HepG2 (cell line): Measurements from ENCODE around the gene LRRC8C. TPM values are rescaled to one million over a fixed set of nuclear protein-coding genes. Genes with fewer than 3 reads are reported as not detected.
A peak's percentile ranks its signal among the peaks of the same experiment; 100 is the strongest.

Experiments used
- HNRNPH1 ChIP-seq: fragments of 200-400 bp; formaldehyde crosslinking; optimal IDR thresholded peaks from 2 replicates; pipeline ENCODE3; 2017; ENCODE audit warnings: mild to moderate bottlenecking, low read depth, low read length
- MTF2 ChIP-seq: sonication (generic); formaldehyde crosslinking; IDR thresholded peaks from 2 replicates; pipeline ENCODE4 v1.5.0; 2020; ENCODE audit warnings: missing genetic modification reagents, borderline replicate concordance
- PCBP2 ChIP-seq: fragments of 200-400 bp; formaldehyde crosslinking; optimal IDR thresholded peaks from 2 replicates; pipeline ENCODE3; 2018; ENCODE audit warnings: low read length, low read depth; ENCODE audit not compliant: poor library complexity, severe bottlenecking
- SNRNP70 ChIP-seq: fragments of 200-400 bp; formaldehyde crosslinking; IDR thresholded peaks from 2 replicates; pipeline ENCODE4 v1.6.1; 2017; ENCODE audit warnings: mild to moderate bottlenecking, low read depth, low read length, moderate library complexity
- SP4 ChIP-seq: sonication (generic); formaldehyde crosslinking; IDR thresholded peaks from 2 replicates; pipeline ENCODE4 v1.8.1; 2023; ENCODE audit warnings: mild to moderate bottlenecking, missing genetic modification reagents
- YY1 ChIP-seq: IDR thresholded peaks from 2 replicates; pipeline ENCODE4 v1.6.1; 2011; ENCODE audit warnings: low read length, low read depth, moderate library complexity, mild to moderate bottlenecking; ENCODE audit not compliant: insufficient read depth, insufficient replicate concordance
- ZBED4 ChIP-seq: sonication (generic); formaldehyde crosslinking; IDR thresholded peaks from 2 replicates; pipeline ENCODE4 v1.4.0; 2020; ENCODE audit warnings: missing genetic modification reagents, borderline replicate concordance
- ZBTB39 ChIP-seq: sonication (generic); formaldehyde crosslinking; IDR thresholded peaks from 2 replicates; pipeline ENCODE4 v1.5.0; 2020; ENCODE audit warnings: missing genetic modification reagents
- ZBTB44 ChIP-seq: sonication (generic); formaldehyde crosslinking; IDR thresholded peaks from 2 replicates; pipeline ENCODE4 v1.4.0; 2020; ENCODE audit warnings: missing genetic modification reagents
- ZKSCAN1 ChIP-seq: fragments of 150-350 bp; IDR thresholded peaks from 2 replicates; pipeline ENCODE4 v1.6.1; 2014; ENCODE audit warnings: low read length
- ZNF225 ChIP-seq: sonication (generic); formaldehyde crosslinking; IDR thresholded peaks from 2 replicates; pipeline ENCODE4 v1.4.0; 2020; ENCODE audit warnings: mild to moderate bottlenecking, missing genetic modification reagents
- ZNF326 ChIP-seq: sonication (generic); formaldehyde crosslinking; IDR thresholded peaks from 2 replicates; pipeline ENCODE4 v1.4.0; 2020; ENCODE audit warnings: missing genetic modification reagents, borderline replicate concordance
- ZNF609 ChIP-seq: sonication (generic); formaldehyde crosslinking; IDR thresholded peaks from 2 replicates; pipeline ENCODE4 v1.4.0; 2020; ENCODE audit warnings: mild to moderate bottlenecking, missing genetic modification reagents, borderline replicate concordance
- ZNF652 ChIP-seq: IDR thresholded peaks from 2 replicates; pipeline ENCODE4 v1.6.1; 2016; ENCODE audit warnings: low read depth, borderline replicate concordance
- ZNF83 ChIP-seq: sonication (generic); formaldehyde crosslinking; IDR thresholded peaks from 2 replicates; pipeline ENCODE4 v1.4.0; 2020; ENCODE audit warnings: missing genetic modification reagents, mild to moderate bottlenecking, borderline replicate concordance
- ZNF878 ChIP-seq: sonication (generic); formaldehyde crosslinking; IDR thresholded peaks from 2 replicates; pipeline ENCODE4 v1.8.1; 2023; ENCODE audit warnings: mild to moderate bottlenecking, missing genetic modification reagents, moderate library complexity
- polyA plus RNA-seq, 8 experiments: library from polyadenylated mRNA; depleted of rRNA in 3 of 8; stranded (reverse) in 7 of 8; unstranded in 1 of 8; fragments of >200 nt; fragmentation: Illumina TruSeq in 4 of 8; extraction: Trizol in 4 of 8; gene quantifications; 2 replicates each; pipeline versions ENCODE4 v1.2.1 to v1.2.3, GENCODE V29; 2011 to 2016; ENCODE audit warnings: low read depth in 4 of 8, missing spikeins in 1 of 8, mixed read lengths in 1 of 8; ENCODE audit not compliant: insufficient read depth in 1 of 8
- total RNA-seq, 5 experiments: library from RNA; depleted of rRNA; stranded (reverse); fragments of >200 nt; fragmentation: Illumina TruSeq; extraction: Trizol; gene quantifications; 2 replicates each; pipeline ENCODE4 v1.2.3, GENCODE V29; 2016; ENCODE audit warnings: low read depth in 1 of 5
- TF ChIP-seq, protein P1 (sequence below): IDR thresholded peaks from 2 replicates; pipeline ENCODE4 v1.6.1; 2012; ENCODE audit warnings: inconsistent platforms

LRRC8C gene
- total and polyA plus RNA-seq, 2 of the 13 experiments (the other 11 are each of a cell fraction or from before 2014, with no cell fraction given), result 0.22 to 0.32 TPM

DNA sequence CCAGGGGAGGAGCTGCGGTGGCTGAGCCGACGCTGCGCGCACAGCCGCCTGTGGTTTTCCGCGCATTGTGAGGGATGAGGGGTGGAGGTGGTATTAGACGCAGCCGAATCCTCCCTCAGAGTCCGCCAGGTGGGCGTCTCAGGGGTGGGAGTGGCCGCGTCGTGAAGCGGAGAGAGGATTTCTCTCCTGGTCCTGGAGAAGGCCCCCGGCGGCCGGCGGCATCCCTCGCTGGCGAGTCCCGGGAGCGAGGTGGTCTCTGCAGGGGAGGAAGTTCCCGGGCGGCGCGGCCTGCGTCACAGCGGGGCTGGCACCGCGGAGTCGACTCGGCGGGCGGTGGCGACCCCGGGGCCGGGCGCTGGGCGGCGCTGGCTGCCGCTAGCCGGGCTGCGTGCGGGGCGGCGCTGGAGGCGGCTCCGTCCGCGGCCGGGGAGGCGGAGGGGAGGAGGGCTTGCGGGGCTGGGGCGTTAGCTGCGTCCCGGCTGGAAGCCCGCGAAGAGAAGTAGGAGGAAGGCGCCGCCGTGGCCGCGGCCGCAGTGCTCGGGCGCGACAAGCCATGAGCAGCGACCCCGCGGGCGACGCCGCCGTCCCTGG, at the start of gene LRRC8C (continued):
- TF ChIP-seq ZBTB39 (CRISPR knock-in tag), result no peak
- TF ChIP-seq YY1, result peak; percentile 13
- peak; percentile 46; the same call in 1 of the 2 replicates for TF ChIP-seq SP4 (CRISPR knock-in tag)
- TF ChIP-seq MTF2 (CRISPR knock-in tag), result no peak
- TF ChIP-seq ZNF326, result no peak
- no peak for TF ChIP-seq SNRNP70
- TF ChIP-seq ZNF83, result no peak
- TF ChIP-seq ZNF225 (CRISPR knock-in tag), result no peak
- TF ChIP-seq ZNF609, result no peak
- no peak for TF ChIP-seq ZBTB44 (CRISPR knock-in tag)
- no peak for TF ChIP-seq ZBED4 (CRISPR knock-in tag)
- TF ChIP-seq PCBP2, result no peak
- TF ChIP-seq ZNF878 (CRISPR knock-in tag), result no peak
- TF ChIP-seq ZNF652 (CRISPR knock-in tag), result no peak
- TF ChIP-seq, protein P1, sequence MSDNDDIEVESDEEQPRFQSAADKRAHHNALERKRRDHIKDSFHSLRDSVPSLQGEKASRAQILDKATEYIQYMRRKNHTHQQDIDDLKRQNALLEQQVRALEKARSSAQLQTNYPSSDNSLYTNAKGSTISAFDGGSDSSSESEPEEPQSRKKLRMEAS, result peak; percentile 19
- TF ChIP-seq ZKSCAN1, result no peak
- TF ChIP-seq HNRNPH1, result no peak
